NCI-H2227 (cell line): ENCODE measurements around the gene MAML3.

Experiments used
- DNase-seq: peaks from one replicate; lab custom pipeline; 2025; ENCODE audit not compliant: unreplicated experiment; lab: John Stamatoyannopoulos, UW

Gene MAML3

GRCh38 chr4:139880841-139881240, 273.1 kb downstream of the MAML3 start:
- DNase-seq, result no peak

GRCh38 chr4:139878050-139878449, 275.9 kb downstream of the MAML3 start:
- no peak for DNase-seq

GRCh38 chr4:139876337-139876941, 277.5 kb downstream of the MAML3 start:
- DNase-seq, result no peak

- peak; percentile 75 for DNase-seq
Observed at GRCh38 chr4:139875411-139875825, 278.6 kb downstream of the MAML3 start.

GRCh38 chr4:139873111-139873860, 280.7 kb downstream of the MAML3 start:
- no peak for DNase-seq

GRCh38 chr4:139872274-139872673, 281.7 kb downstream of the MAML3 start:
- no peak for DNase-seq

GRCh38 chr4:139869810-139870209, 284.2 kb downstream of the MAML3 start:
- DNase-seq, result no peak

GRCh38 chr4:139866276-139866962, 287.6 kb downstream of the MAML3 start:
- peak; percentile 6 for DNase-seq

GRCh38 chr4:139865537-139865936, 288.4 kb downstream of the MAML3 start:
- DNase-seq, result no peak

- DNase-seq, result no peak
Observed at GRCh38 chr4:139863531-139863930, 290.5 kb downstream of the MAML3 start.

GRCh38 chr4:139861471-139861870, 292.5 kb downstream of the MAML3 start:
- no peak for DNase-seq

- DNase-seq, result no peak
Observed at GRCh38 chr4:139860435-139861024, 293.5 kb downstream of the MAML3 start.

- DNase-seq, result no peak
Observed at GRCh38 chr4:139859876-139860275, 294.1 kb downstream of the MAML3 start.

GRCh38 chr4:139858436-139859205, 295.4 kb downstream of the MAML3 start:
- DNase-seq, result no peak

- no peak for DNase-seq
Observed at GRCh38 chr4:139857977-139858376, 296.0 kb downstream of the MAML3 start.

- no peak for DNase-seq
Observed at GRCh38 chr4:139857021-139857420, 297.0 kb downstream of the MAML3 start.

- DNase-seq, result no peak
Observed at GRCh38 chr4:139854668-139855403, 299.1 kb downstream of the MAML3 start.

- DNase-seq, result no peak
Observed at GRCh38 chr4:139853309-139853708, 300.7 kb downstream of the MAML3 start.

- no peak for DNase-seq
Observed at GRCh38 chr4:139852612-139853269, 301.2 kb downstream of the MAML3 start.

- DNase-seq, result peak; percentile 34
Observed at GRCh38 chr4:139851639-139852038, 302.3 kb downstream of the MAML3 start.
